ENCODE data around the gene PRKX. TPM values are rescaled to one million over a fixed set of nuclear protein-coding genes. Genes with fewer than 3 reads are reported as not detected.
"Not testable (repeated sequence)": the region's sequence is repeated elsewhere in the genome, so short reads cannot be mapped to it uniquely, and the experiment has no call there.

Gene PRKX
- total RNA-seq, 2 experiments from 2014 or later = 31.6 to 35.4 TPM

DNA sequence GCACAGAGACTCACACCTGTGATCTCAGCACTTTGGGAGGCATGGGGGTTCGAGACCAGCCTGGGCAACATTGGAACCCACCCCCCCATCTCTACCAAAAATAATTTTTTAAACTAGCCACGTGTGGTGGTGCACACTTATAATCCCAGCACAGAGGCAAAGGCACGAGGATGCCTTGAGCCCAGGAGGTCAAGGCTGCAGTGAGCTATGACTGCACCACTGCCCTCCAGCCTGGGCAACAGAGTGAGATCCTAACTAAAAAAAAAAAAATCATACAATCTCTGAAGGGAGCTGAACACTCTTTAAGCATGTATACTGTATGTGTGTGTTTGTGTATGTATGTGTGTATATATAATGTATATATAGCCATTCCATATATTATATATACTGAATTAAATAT lies 2.5 kb upstream of the PRKX start:
- Mint-ChIP-seq H3K4me3 (peak overlapping the region; percentile 42), H3K9me3 (no peaks in the 10 kb centered on the region), H3K36me3 (ENCODE audit: low read depth) (peaks cover 11% of the 10 kb centered on the region), H3K27me3 (no peaks in the 10 kb centered on the region), H3K4me1 (ENCODE audit: low read depth) (peaks cover 12% of the 10 kb centered on the region), H3K27ac (no peak overlapping the region)
- H3K27ac ChIP-seq (ENCODE audit: low read depth in 1 of 2, low read length in 2 of 2) = no peak overlapping the region
- DNase-seq (no peak), ATAC-seq (ENCODE audit: poor library complexity) (no peak)
- no peaks in the 10 kb centered on the region for H3K36me3 ChIP-seq (ENCODE audit: insufficient read depth, low read length)
- POLR2A ChIA-PET = no interaction called here
- no peaks in the 10 kb centered on the region for H3K27me3 ChIP-seq (ENCODE audit: control insufficient read depth in 1 of 2, insufficient read depth in 2 of 2, low read length in 2 of 2)
- no peak overlapping the region for H3K4me3 ChIP-seq (ENCODE audit: low read length)
- no peaks in the 10 kb centered on the region for H3K9me3 ChIP-seq (ENCODE audit: control insufficient read depth in 1 of 2, insufficient read depth in 1 of 2, low read length in 2 of 2)
- TF ChIP-seq, protein P1, sequence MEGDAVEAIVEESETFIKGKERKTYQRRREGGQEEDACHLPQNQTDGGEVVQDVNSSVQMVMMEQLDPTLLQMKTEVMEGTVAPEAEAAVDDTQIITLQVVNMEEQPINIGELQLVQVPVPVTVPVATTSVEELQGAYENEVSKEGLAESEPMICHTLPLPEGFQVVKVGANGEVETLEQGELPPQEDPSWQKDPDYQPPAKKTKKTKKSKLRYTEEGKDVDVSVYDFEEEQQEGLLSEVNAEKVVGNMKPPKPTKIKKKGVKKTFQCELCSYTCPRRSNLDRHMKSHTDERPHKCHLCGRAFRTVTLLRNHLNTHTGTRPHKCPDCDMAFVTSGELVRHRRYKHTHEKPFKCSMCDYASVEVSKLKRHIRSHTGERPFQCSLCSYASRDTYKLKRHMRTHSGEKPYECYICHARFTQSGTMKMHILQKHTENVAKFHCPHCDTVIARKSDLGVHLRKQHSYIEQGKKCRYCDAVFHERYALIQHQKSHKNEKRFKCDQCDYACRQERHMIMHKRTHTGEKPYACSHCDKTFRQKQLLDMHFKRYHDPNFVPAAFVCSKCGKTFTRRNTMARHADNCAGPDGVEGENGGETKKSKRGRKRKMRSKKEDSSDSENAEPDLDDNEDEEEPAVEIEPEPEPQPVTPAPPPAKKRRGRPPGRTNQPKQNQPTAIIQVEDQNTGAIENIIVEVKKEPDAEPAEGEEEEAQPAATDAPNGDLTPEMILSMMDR (IDR thresholded peaks at IDR 0.05) = no peak
- intact Hi-C loops (cut with DNase I, micrococcal nuclease) = loop anchor here in 1 of 2 experiments (5.0 kb wide), 1 partner anchor 59 kb away; no protein-coding TSS in a partner anchor
- H3K4me1 ChIP-seq (ENCODE audit: insufficient read depth, low read length) = peaks cover 11% of the 10 kb centered on the region
- CTCF ChIA-PET = interaction anchor here (0.6 to 1.0 kb wide), 2 partner anchors 39 to 532 kb away, joined by 3 read pairs; no protein-coding TSS in a partner anchor

DNA sequence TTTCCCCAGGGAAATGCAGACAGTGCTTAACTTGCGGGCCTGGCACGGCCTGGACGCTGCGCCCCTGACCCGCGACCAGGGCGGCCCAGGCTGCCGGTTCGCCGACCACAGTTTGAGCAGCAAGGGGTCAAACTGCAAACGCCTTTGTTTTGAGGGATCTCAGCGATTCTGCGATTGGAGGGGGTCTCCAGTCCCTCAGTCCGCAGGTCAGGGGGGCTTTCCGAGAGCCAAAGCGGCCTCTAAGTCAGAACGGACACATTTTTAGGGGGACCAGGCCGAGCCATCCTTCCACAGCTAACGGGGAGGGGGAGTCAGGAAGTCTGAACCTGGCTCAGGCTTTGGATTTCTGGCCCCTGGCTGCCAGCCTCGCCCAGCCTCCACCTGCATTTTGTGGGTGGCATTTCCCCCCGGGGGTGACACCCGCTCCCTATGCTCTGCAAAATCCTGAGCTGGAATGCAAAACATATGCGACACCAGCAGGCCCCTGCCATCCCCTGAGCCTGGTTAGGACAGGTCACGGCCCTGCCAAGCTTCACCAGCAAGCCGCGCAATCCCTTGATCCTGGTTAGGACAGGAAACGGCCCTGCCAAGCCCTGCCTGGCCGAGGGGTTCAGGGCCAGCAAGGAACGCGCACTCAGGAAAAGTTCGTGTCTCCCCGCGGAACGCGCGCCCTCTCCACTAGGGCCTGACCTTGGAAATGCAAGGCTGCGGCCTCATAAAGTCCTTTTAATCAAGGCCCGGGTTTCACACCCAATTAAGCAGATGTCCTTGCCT lies 1.4 kb upstream of the PRKX start:
- H3K27me3 Mint-ChIP-seq; H3K27ac Mint-ChIP-seq; DNase-seq; H3K9me3 Mint-ChIP-seq; CTCF ChIA-PET; H3K27me3 ChIP-seq (ENCODE audit: control insufficient read depth in 1 of 2, insufficient read depth in 2 of 2, low read length in 2 of 2); H3K4me3 ChIP-seq (ENCODE audit: low read length); H3K36me3 ChIP-seq (ENCODE audit: insufficient read depth, low read length); ATAC-seq (ENCODE audit: poor library complexity); H3K27ac ChIP-seq (ENCODE audit: low read depth in 1 of 2, low read length in 2 of 2); H3K9me3 ChIP-seq (ENCODE audit: control insufficient read depth in 1 of 2, insufficient read depth in 1 of 2, low read length in 2 of 2): not testable (repeated sequence)
- peaks cover 16% of the 10 kb centered on the region for H3K4me1 ChIP-seq (ENCODE audit: insufficient read depth, low read length)
- POLR2A ChIA-PET = interaction anchor here (1.9 kb wide), 1 partner anchor 29 kb away, joined by 6 read pairs; no protein-coding TSS in a partner anchor
- Mint-ChIP-seq H3K4me1 (ENCODE audit: low read depth) (peaks cover 13% of the 10 kb centered on the region), H3K4me3 (peak overlapping the region; percentile 15), H3K36me3 (ENCODE audit: low read depth) (peaks cover 11% of the 10 kb centered on the region)
- intact Hi-C loops (cut with DNase I, micrococcal nuclease) = loop anchor here in 1 of 2 experiments (5.0 kb wide), 1 partner anchor 58 kb away; no protein-coding TSS in a partner anchor

DNA sequence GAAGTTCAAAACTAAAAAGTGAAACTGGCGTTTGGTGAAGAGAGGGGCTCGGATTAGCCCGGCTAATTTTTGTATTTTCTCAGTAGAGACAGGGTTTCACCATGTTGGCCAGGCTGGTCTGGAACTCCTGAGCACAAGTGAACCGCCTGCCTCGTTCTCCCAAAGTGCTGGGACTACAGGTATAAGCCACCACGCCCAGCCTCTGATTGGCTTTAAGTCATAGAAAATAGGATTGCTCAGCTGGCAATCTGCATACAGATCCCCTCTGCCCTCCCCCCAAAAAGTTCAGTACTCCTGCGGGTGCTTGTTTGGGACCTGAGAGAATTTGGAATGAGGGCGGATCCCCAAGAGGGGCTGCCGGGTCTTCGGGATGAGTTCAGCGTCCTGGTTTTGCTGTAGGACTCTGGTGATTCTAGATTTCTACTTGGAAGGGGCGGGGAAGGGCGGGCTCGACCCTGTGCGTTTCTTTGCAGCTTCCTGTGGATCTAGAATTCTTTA lies 537 bp upstream of the PRKX start:
- Mint-ChIP-seq H3K4me3 (peak overlapping the region; percentile 90), H3K4me1 (ENCODE audit: low read depth) (peaks cover 13% of the 10 kb centered on the region), H3K27ac (peak overlapping the region; percentile 81), H3K27me3 (no peaks in the 10 kb centered on the region), H3K36me3 (ENCODE audit: low read depth) (peaks cover 11% of the 10 kb centered on the region), H3K9me3 (no peaks in the 10 kb centered on the region)
- TF ChIP-seq, protein P1 (IDR thresholded peaks at IDR 0.05) = no peak
- Histone ChIP-seq H3K4me3 (ENCODE audit: low read length) (peak overlapping the region; percentile 63), H3K27ac (ENCODE audit: low read depth in 1 of 2, low read length in 2 of 2) (no peak overlapping the region), H3K9me3 (ENCODE audit: control insufficient read depth in 1 of 2, insufficient read depth in 1 of 2, low read length in 2 of 2) (no peaks in the 10 kb centered on the region), H3K27me3 (ENCODE audit: control insufficient read depth in 1 of 2, insufficient read depth in 2 of 2, low read length in 2 of 2) (no peaks in the 10 kb centered on the region), H3K36me3 (ENCODE audit: insufficient read depth, low read length) (no peaks in the 10 kb centered on the region), H3K4me1 (ENCODE audit: insufficient read depth, low read length) (peaks cover 20% of the 10 kb centered on the region)
- CTCF ChIA-PET = interaction anchor here (1.0 kb wide), 1 partner anchor 62 kb away, joined by 3 read pairs; no protein-coding TSS in a partner anchor
- POLR2A ChIA-PET = interaction anchor here (0.7 to 1.9 kb wide), 6 partner anchors 14 to 101 kb away, joined by 3 to 15 read pairs (median 4); no protein-coding TSS in a partner anchor
- peak; percentile 2 for ATAC-seq (ENCODE audit: poor library complexity)
- intact Hi-C loops (cut with DNase I, micrococcal nuclease) = no loop called here
- DNase-seq = no peak

All from CD4-positive, alpha-beta T cell (primary cell).